Measurements from ENCODE around the gene PTTG1IP2. TPM values are rescaled to one million over a fixed set of nuclear protein-coding genes. Genes with fewer than 3 reads are reported as not detected.

PTTG1IP2 gene
- polyA plus RNA-seq, 3 donors, result not detected

- no peak for DNase-seq
- H3K27ac Mint-ChIP-seq, result no peak overlapping the region
- H3K4me3 Mint-ChIP-seq, result no peak overlapping the region
- Histone ChIP-seq H4K20me1 (ENCODE audit: insufficient read depth, low read length) (no peaks in the 10 kb centered on the region), H3K4me1 (ENCODE audit: control insufficient read depth in 1 of 2, insufficient read depth in 2 of 2, low read length in 2 of 2) (no peaks in the 10 kb centered on the region), H2AFZ (ENCODE audit: insufficient read depth, low read depth, low read length, poor library complexity, severe bottlenecking) (no peak overlapping the region), H3K36me3 (replicated peaks in 1 of 2; ENCODE audit: control insufficient read depth in 1 of 2, insufficient read depth in 2 of 2, low read length in 2 of 2) (no peaks in the 10 kb centered on the region), H3K4me2 (replicated peaks; ENCODE audit: extremely low read depth, low read length, poor library complexity, severe bottlenecking) (no peak overlapping the region), H3K27ac (ENCODE audit: low read depth in 1 of 2, low read length in 2 of 2) (no peak overlapping the region), H3K27me3 (ENCODE audit: control insufficient read depth in 2 of 2, insufficient read depth in 2 of 2, low read length in 2 of 2) (no peaks in the 10 kb centered on the region), H3K79me2 (ENCODE audit: insufficient read depth, low read length) (no peaks in the 10 kb centered on the region), H3K9ac (ENCODE audit: insufficient read depth, low read length, poor library complexity, severe bottlenecking) (no peak overlapping the region), H3K9me3 (replicated peaks in 1 of 2; ENCODE audit: control insufficient read depth in 1 of 2, insufficient read depth in 1 of 2, low read length in 2 of 2) (no peaks in the 10 kb centered on the region), H3K4me3 (replicated peaks in 1 of 3; ENCODE audit: low read depth in 2 of 3, low read length in 3 of 3) (no peak overlapping the region)
- no peaks in the 10 kb centered on the region for H3K36me3 Mint-ChIP-seq
- H3K9me3 Mint-ChIP-seq, result peaks cover 0 to 5% (median 0%) of the 10 kb centered on the region in 7 donors
- WGBS (ENCODE audit: insufficient coverage), result 78% methylated on average over 2 of the region's 4 CpGs
- intact Hi-C loops (cut with micrococcal nuclease), result no loop called here
- no peaks in the 10 kb centered on the region for H3K4me1 Mint-ChIP-seq
- no peak for TF ChIP-seq CTCF (IDR thresholded peaks at IDR 0.05)
- peaks cover 2 to 5% (median 4%) of the 10 kb centered on the region in 3 donors for H3K27me3 Mint-ChIP-seq (ENCODE audit: low read depth in 3 of 3)
Measured at GRCh38 chr7:90446137-90446899, 23.1 kb upstream of the PTTG1IP2 start.

GRCh38 chr7:90453259-90453891, 16.1 kb upstream of the PTTG1IP2 start:
- H3K4me1 ChIP-seq (ENCODE audit: control insufficient read depth in 1 of 2, insufficient read depth in 2 of 2, low read length in 2 of 2), result peaks cover 0 to 6% of the 10 kb centered on the region in 2 donors
- H2AFZ ChIP-seq (ENCODE audit: insufficient read depth, low read depth, low read length, poor library complexity, severe bottlenecking), result no peak overlapping the region
- H3K9me3 Mint-ChIP-seq, result no peaks in the 10 kb centered on the region
- H3K9me3 ChIP-seq (replicated peaks in 1 of 2; ENCODE audit: control insufficient read depth in 1 of 2, insufficient read depth in 1 of 2, low read length in 2 of 2), result no peaks in the 10 kb centered on the region
- H3K27ac Mint-ChIP-seq, result no peak overlapping the region
- H3K27me3 ChIP-seq (ENCODE audit: control insufficient read depth in 2 of 2, insufficient read depth in 2 of 2, low read length in 2 of 2), result no peaks in the 10 kb centered on the region
- H3K27ac ChIP-seq (ENCODE audit: low read depth in 1 of 2, low read length in 2 of 2), result no peak overlapping the region
- TF ChIP-seq CTCF (IDR thresholded peaks at IDR 0.05), result no peak
- intact Hi-C loops (cut with micrococcal nuclease), result loop anchor here in 1 of 2 donors (10.0 kb wide), 1 partner anchor 581 kb away; no protein-coding TSS in a partner anchor
- H3K4me3 ChIP-seq (replicated peaks in 1 of 3; ENCODE audit: low read depth in 2 of 3, low read length in 3 of 3), result no peak overlapping the region
- H3K4me3 Mint-ChIP-seq, result no peak overlapping the region
- no peak for DNase-seq
- no peaks in the 10 kb centered on the region for H3K79me2 ChIP-seq (ENCODE audit: insufficient read depth, low read length)
- H3K36me3 Mint-ChIP-seq, result no peaks in the 10 kb centered on the region
- no peak overlapping the region for H3K4me2 ChIP-seq (replicated peaks; ENCODE audit: extremely low read depth, low read length, poor library complexity, severe bottlenecking)
- H3K27me3 Mint-ChIP-seq (ENCODE audit: low read depth in 3 of 3), result peaks cover 3 to 14% (median 10%) of the 10 kb centered on the region in 3 donors
- no peaks in the 10 kb centered on the region for H3K36me3 ChIP-seq (replicated peaks in 1 of 2; ENCODE audit: control insufficient read depth in 1 of 2, insufficient read depth in 2 of 2, low read length in 2 of 2)
- H3K4me1 Mint-ChIP-seq, result peaks cover 5% of the 10 kb centered on the region
- no peak overlapping the region for H3K9ac ChIP-seq (ENCODE audit: insufficient read depth, low read length, poor library complexity, severe bottlenecking)
- H4K20me1 ChIP-seq (ENCODE audit: insufficient read depth, low read length), result no peaks in the 10 kb centered on the region

Data from CD14-positive monocyte (primary cell).